GM12875 (cell line): ENCODE data around the gene TTLL8.

Experiments
- H3K4me3 ChIP-seq: one replicate; pipeline ENCODE4 v1.5.1; 2011; ENCODE audit warnings: low read depth, low read length, control low read depth
- CTCF ChIP-seq: IDR thresholded peaks from 2 replicates; pipeline ENCODE4 v1.5.1; 2011; ENCODE audit warnings: low read depth, mild to moderate bottlenecking, control low read depth, inconsistent platforms, low read length, moderate library complexity, borderline replicate concordance; ENCODE audit not compliant: insufficient read depth

Gene TTLL8

DNA sequence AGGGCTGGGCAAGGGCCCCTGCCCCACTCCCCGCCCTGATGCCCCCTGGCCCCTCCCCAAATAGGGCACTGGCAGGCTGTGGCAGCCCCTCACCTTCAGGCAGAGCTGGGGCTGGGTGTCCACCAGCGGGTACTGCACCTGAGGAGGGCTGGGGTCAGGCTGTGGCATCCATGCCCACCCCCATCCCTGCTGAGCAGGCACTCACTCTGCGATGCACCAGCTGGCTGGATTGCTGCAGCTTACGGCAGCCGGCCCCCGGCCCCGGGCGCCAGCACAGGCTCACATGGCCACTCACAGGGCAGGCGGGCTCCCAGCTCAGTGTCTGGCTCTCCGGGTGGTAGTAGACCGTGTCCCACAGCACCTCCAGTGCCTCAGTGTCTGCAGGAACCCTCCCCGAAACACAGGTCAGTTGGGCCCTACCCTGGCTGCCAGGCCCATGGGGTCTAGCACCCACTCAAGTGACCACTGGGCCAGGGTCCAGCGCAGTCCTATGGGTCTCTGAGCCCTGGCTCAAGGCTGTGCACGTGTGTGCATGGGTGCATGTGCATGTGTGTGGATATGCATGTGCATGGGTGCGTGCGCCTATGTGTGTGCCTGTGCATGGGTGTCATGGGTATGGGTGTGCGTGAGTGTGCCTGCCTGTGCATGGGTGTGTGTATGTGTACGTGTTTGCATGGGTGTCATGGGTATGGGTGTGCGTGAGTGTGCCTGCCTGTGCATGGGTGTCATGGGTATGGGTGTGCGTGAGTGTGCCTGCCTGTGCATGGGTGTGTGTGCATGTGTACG lies 60.0 kb downstream of the TTLL8 start:
- no peak overlapping the region for H3K4me3 ChIP-seq
- no peak for TF ChIP-seq CTCF

- no peak for TF ChIP-seq CTCF
Observed at GRCh38 chr22:49997251-49997599, 60.9 kb downstream of the TTLL8 start.

GRCh38 chr22:49996518-49997250 lies 61.4 kb downstream of the TTLL8 start:
- TF ChIP-seq CTCF = no peak
- H3K4me3 ChIP-seq = no peak overlapping the region

More at GRCh38 chr22:49997251-49997599, 60.9 kb downstream of the TTLL8 start:
- no peak overlapping the region for H3K4me3 ChIP-seq

DNA sequence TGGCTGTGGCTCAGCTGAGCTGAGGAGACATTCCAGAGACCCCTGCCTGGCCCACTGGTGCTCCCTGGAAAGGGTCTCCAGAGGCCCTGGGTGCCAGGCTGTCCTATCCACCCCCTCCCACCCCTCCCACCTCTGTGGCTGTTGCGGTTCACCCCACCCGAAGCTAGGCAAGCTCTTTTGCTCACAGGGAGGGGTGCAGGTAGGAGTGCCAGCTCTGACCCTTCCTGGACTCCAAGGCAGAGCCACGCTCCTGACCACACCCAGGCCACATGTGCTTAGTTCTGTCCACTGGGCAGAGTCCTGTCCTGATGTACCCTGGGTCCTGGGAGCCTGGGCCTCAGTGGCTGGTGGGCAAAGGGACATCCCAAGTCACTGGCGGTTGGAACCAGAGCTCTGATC lies 62.0 kb downstream of the TTLL8 start:
- no peak overlapping the region for H3K4me3 ChIP-seq
- TF ChIP-seq CTCF = no peak

- no peak overlapping the region for H3K4me3 ChIP-seq
- no peak for TF ChIP-seq CTCF
Observed at GRCh38 chr22:49995361-49996118, 62.6 kb downstream of the TTLL8 start.

DNA sequence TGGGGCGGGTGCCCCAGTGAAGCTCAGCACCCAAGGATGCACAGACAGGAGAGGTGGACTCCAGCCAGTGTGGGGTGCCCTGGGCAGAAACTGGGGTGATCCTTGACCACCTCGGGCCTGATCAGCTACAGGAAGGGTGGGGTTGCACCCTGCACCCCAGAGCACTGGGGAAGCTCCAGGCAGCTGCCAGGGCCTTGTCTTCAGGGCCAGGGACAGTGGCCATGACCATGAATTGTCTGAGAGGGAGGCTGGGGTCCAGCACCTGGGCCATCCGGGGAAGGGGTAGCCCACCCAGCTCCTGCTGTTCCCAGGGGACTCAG lies 63.1 kb downstream of the TTLL8 start:
- no peak for TF ChIP-seq CTCF
- no peak overlapping the region for H3K4me3 ChIP-seq
